Lung (tissue), 12 donors: Measurements from ENCODE around the gene OSGIN1. TPM values are rescaled to one million over a fixed set of nuclear protein-coding genes. Genes with fewer than 3 reads are reported as not detected.

ENCODE experiments used
- ATAC-seq: fragments of 200-7000 bp; cut with Tn5 transposase; one replicate; pipeline ENCODE4 v1.9.1; 2020; ENCODE audit warnings: moderate number of reproducible peaks; ENCODE audit not compliant: insufficient read depth, low FRiP score
- DNase-seq, 3 donors: peaks; one replicate each; pipeline ENCODE4 v3.0.0-alpha.2; 2013 to 2017
- H3K27ac ChIP-seq, 2 donors: one replicate each; pipeline ENCODE4 v1.5.1; 2013; ENCODE audit warnings: mild to moderate bottlenecking in 2 of 2, moderate library complexity in 2 of 2, control low read depth in 1 of 2, inconsistent platforms in 1 of 2, low read depth in 1 of 2, low read length in 1 of 2
- H3K27me3 ChIP-seq, 3 donors: one replicate each; pipeline ENCODE4 v1.5.1; 2013; ENCODE audit warnings: low read length in 2 of 3; ENCODE audit not compliant: control insufficient read depth in 3 of 3, insufficient read depth in 3 of 3
- H3K36me3 ChIP-seq, 4 donors: one replicate each; pipeline ENCODE4 v1.5.1; 2013; ENCODE audit warnings: low read length in 4 of 4, mild to moderate bottlenecking in 1 of 4, moderate library complexity in 1 of 4; ENCODE audit not compliant: control insufficient read depth in 4 of 4, insufficient read depth in 4 of 4
- H3K4me1 ChIP-seq, 5 donors: one replicate each; pipeline ENCODE4 v1.5.1; 2013; ENCODE audit warnings: low read length in 5 of 5, mild to moderate bottlenecking in 2 of 5, moderate library complexity in 1 of 5; ENCODE audit not compliant: control insufficient read depth in 5 of 5, insufficient read depth in 5 of 5
- H3K4me3 ChIP-seq: one replicate; pipeline ENCODE4 v1.5.1; 2013; ENCODE audit warnings: mild to moderate bottlenecking, control low read depth, moderate library complexity
- H3K9ac ChIP-seq, 2 donors: one replicate each; pipeline ENCODE4 v1.5.1; 2013; ENCODE audit warnings: low read length in 2 of 2, control low read depth in 1 of 2; ENCODE audit not compliant: insufficient read depth in 1 of 2
- H3K9me3 ChIP-seq, 4 donors: one replicate each; pipeline ENCODE4 v1.5.1; 2013; ENCODE audit warnings: low read length in 3 of 4, mild to moderate bottlenecking in 1 of 4, moderate library complexity in 1 of 4; ENCODE audit not compliant: control insufficient read depth in 4 of 4, insufficient read depth in 3 of 4
- CTCF ChIP-seq: IDR thresholded peaks from 2 replicates; pipeline ENCODE4 v1.5.1; 2012; ENCODE audit warnings: mild to moderate bottlenecking; ENCODE audit errors: control extremely low read depth, extremely low read depth
- WGBS, 2 donors: extraction: QIAGEN DNeasy Blood & Tissue Kit; methylation state at CpG; one replicate each; pipeline ENCODE4 v1.1.7; 2013; 5-methylcytosine and 5-hydroxymethylcytosine counted together
- polyA plus RNA-seq, 2 donors: library from polyadenylated mRNA; stranded (reverse); fragments of 200-250 nt; gene quantifications; one replicate each; pipeline ENCODE4 v1.2.1, GENCODE V29; 2013
- total RNA-seq, 2 donors: library from RNA; depleted of rRNA in 1 of 2; stranded (reverse); fragments of >200 nt in 1 of 2; gene quantifications; one replicate each; pipeline ENCODE4 v1.2.1, GENCODE V29; 2014 to 2021
- donor health status: control.
- donor health status: control.
- donor health status: Bipolar disorder and iron deficiency.
- donor health status: healthy.
- donor health status: DM: yes; HTN: yes; CAD: no.

OSGIN1 gene
- total and polyA plus RNA-seq, 4 donors, result 1.5 to 17.9 (median 13.8) TPM

- ATAC-seq, result no peak
- 78 to 92% methylated on average over 7 of the region's 7 CpGs for WGBS, 2 donors
Measured at GRCh38 chr16:84001726-84002125, 48.7 kb downstream of the OSGIN1 start.

GRCh38 chr16:84003038-84003437 lies 50.0 kb downstream of the OSGIN1 start:
- Histone ChIP-seq H3K27me3 (no peaks in the 10 kb centered on the region), H3K9ac (no peak overlapping the region), H3K36me3 (no peaks in the 10 kb centered on the region), H3K4me1 (no peaks in the 10 kb centered on the region), H3K4me3 (no peak overlapping the region), H3K27ac (no peak overlapping the region), H3K9me3 (peaks cover 0 to 1% (median 0%) of the 10 kb centered on the region in 4 donors)
- WGBS, 2 donors, result 78 to 83% methylated on average over 12 of the region's 12 CpGs
- DNase-seq, result no peak
- no peak for TF ChIP-seq CTCF
- no peak for ATAC-seq

More at GRCh38 chr16:84001726-84002125, 48.7 kb downstream of the OSGIN1 start:
- Histone ChIP-seq H3K9ac (no peak overlapping the region), H3K4me1 (no peaks in the 10 kb centered on the region), H3K4me3 (no peak overlapping the region), H3K27ac (no peak overlapping the region), H3K9me3 (peaks cover 0 to 1% (median 0%) of the 10 kb centered on the region in 4 donors), H3K36me3 (no peaks in the 10 kb centered on the region), H3K27me3 (no peaks in the 10 kb centered on the region)
- DNase-seq, result no peak
- TF ChIP-seq CTCF, result no peak

- Histone ChIP-seq H3K4me3 (no peak overlapping the region), H3K36me3 (no peaks in the 10 kb centered on the region), H3K9me3 (peaks cover 0 to 7% (median 0%) of the 10 kb centered on the region in 4 donors), H3K4me1 (no peaks in the 10 kb centered on the region), H3K27me3 (no peaks in the 10 kb centered on the region), H3K9ac (no peak overlapping the region), H3K27ac (no peak overlapping the region)
- 69 to 86% methylated on average over 7 of the region's 7 CpGs for WGBS, 2 donors
- ATAC-seq (no peak), DNase-seq (no peak)
- TF ChIP-seq CTCF, result no peak
Measured at GRCh38 chr16:84004442-84004841, 51.4 kb downstream of the OSGIN1 start.

GRCh38 chr16:84005391-84005790 lies 52.4 kb downstream of the OSGIN1 start:
- 70 to 86% methylated on average over 5 of the region's 5 CpGs for WGBS, 2 donors
- no peak overlapping the region for H3K9ac ChIP-seq
- no peaks in the 10 kb centered on the region for H3K27me3 ChIP-seq
- no peaks in the 10 kb centered on the region for H3K4me1 ChIP-seq
- H3K27ac ChIP-seq, result no peak overlapping the region
- peaks cover 0 to 7% (median 0%) of the 10 kb centered on the region in 4 donors for H3K9me3 ChIP-seq
- TF ChIP-seq CTCF, result no peak
- H3K36me3 ChIP-seq, result no peaks in the 10 kb centered on the region
- no peak for DNase-seq
- H3K4me3 ChIP-seq, result no peak overlapping the region
- no peak for ATAC-seq
